BLaER1 (cell line): ENCODE results near the gene MAPK11.

Experiments
- H3K27ac ChIP-seq: shearing (Covaris generic); formaldehyde crosslinking; 2 replicates; pipeline ENCODE4 v1.8.1; 2022
- H3K27me3 ChIP-seq: shearing (Covaris generic); formaldehyde crosslinking; 2 replicates; pipeline ENCODE4 v1.8.1; 2022
- H3K36me3 ChIP-seq: shearing (Covaris generic); formaldehyde crosslinking; 2 replicates; pipeline ENCODE4 v1.8.1; 2022
- H3K4me1 ChIP-seq: shearing (Covaris generic); formaldehyde crosslinking; 2 replicates; pipeline ENCODE4 v1.8.1; 2022
- H3K4me2 ChIP-seq: shearing (Covaris generic); formaldehyde crosslinking; 2 replicates; pipeline ENCODE4 v1.8.1; 2022
- H3K4me3 ChIP-seq: shearing (Covaris generic); formaldehyde crosslinking; 2 replicates; pipeline ENCODE4 v1.8.1; 2022
- H3K9ac ChIP-seq: shearing (Covaris generic); formaldehyde crosslinking; 2 replicates; pipeline ENCODE4 v1.8.1; 2022
- H3K9me3 ChIP-seq: shearing (Covaris generic); formaldehyde crosslinking; 2 replicates; pipeline ENCODE4 v1.8.1; 2022
- H4K20me1 ChIP-seq: shearing (Covaris generic); formaldehyde crosslinking; 2 replicates; pipeline ENCODE4 v1.8.1; 2022
- Cebpa-rat ChIP-seq: shearing (Covaris generic); IDR thresholded peaks from 2 replicates; pipeline ENCODE4 v1.8.1; 2022

MAPK11 gene

DNA sequence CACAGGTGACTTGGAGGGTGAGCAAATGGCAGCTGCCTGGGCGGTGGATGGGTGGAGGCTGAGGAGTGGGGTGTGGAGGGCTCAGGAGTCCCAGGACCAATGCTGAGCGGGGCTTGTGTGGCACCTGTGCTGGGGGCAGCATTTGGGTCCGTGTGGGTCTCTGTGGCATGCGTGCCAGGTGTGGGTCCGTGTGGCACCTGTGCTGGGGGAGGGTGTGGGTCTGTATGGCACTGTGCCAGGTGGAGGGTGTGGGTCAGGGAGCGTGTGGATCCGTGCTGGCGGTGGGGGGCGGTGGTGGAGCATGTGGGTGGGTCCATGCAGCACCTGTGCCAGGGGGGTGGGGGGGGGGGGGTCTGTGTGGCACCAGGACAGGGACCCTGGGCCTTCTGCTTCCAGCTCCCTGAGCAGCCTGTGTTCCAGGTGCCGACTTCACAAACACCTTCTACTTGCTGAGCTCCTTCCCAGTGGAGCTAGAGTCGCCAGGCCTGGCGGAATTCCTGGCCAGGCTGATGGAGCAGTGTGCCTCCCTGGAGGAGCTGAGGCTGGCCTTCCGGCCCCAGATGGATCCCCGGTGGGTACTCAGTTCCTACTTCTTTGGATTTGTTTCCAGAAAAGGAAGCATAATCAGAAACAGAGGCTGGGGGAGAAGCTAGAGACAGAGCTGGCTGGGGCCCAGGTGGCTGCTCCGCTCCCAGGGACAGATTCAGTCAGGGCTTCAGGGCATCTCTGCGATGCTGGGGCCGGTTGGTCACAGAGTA lies 54.7 kb downstream of the MAPK11 start:
- no peak for TF ChIP-seq Cebpa-rat
- H3K36me3 ChIP-seq = peaks cover 94% of the 10 kb centered on the region
- no peaks in the 10 kb centered on the region for H3K27me3 ChIP-seq

More for the DNA sequence above, 54.7 kb downstream of the MAPK11 start:
- Histone ChIP-seq H3K4me1 (peaks cover 49% of the 10 kb centered on the region), H3K4me2 (no peak overlapping the region), H3K9ac (no peak overlapping the region), H3K9me3 (no peaks in the 10 kb centered on the region), H4K20me1 (peaks cover 99% of the 10 kb centered on the region), H3K4me3 (no peak overlapping the region), H3K27ac (no peak overlapping the region)
